NCI-H2196 (cell line): ENCODE data around the gene C1orf35.

Experiments
- DNase-seq: peaks from one replicate; lab custom pipeline; 2025; ENCODE audit not compliant: unreplicated experiment; lab: John Stamatoyannopoulos, UW

Gene C1orf35

GRCh38 chr1:228102791-228103620, at the start of gene C1orf35:
Gene C1orf35 (minus strand): TSS chr1:228103325. CDS start chr1:228103227, 98 bp downstream.
- peak; percentile 96 for DNase-seq

GRCh38 chr1:228152918-228153258, 49.8 kb upstream of the C1orf35 start:
- DNase-seq = no peak

- no peak for DNase-seq
These were observed 49.2 kb upstream of the C1orf35 start for GRCh38 chr1:228152097-228152917.

GRCh38 chr1:228151180-228151925, 48.2 kb upstream of the C1orf35 start:
- DNase-seq = no peak

GRCh38 chr1:228150461-228151179, 47.5 kb upstream of the C1orf35 start:
- no peak for DNase-seq

- no peak for DNase-seq
These were observed 47.0 kb upstream of the C1orf35 start for GRCh38 chr1:228150120-228150460.

- no peak for DNase-seq
These were observed 46.4 kb upstream of the C1orf35 start, which contains the start of gene GJC2 for GRCh38 chr1:228149406-228150119. Gene GJC2 (plus strand): TSS chr1:228149930. CDS start chr1:228157759, 7,829 bp downstream.

GRCh38 chr1:228148935-228149405, 45.8 kb upstream of the C1orf35 start:
- no peak for DNase-seq

GRCh38 chr1:228148196-228148861, 45.2 kb upstream of the C1orf35 start:
- no peak for DNase-seq

GRCh38 chr1:228147768-228148167, 44.6 kb upstream of the C1orf35 start:
- no peak for DNase-seq

- DNase-seq = no peak
These were observed 44.1 kb upstream of the C1orf35 start for GRCh38 chr1:228147151-228147693.

- no peak for DNase-seq
These were observed 43.5 kb upstream of the C1orf35 start for GRCh38 chr1:228146417-228147150.

- no peak for DNase-seq
These were observed 42.6 kb upstream of the C1orf35 start for GRCh38 chr1:228145463-228146416.

- DNase-seq = no peak
These were observed 41.8 kb upstream of the C1orf35 start for GRCh38 chr1:228144993-228145343.

GRCh38 chr1:228144193-228144992, 41.3 kb upstream of the C1orf35 start:
- DNase-seq = no peak

- no peak for DNase-seq
These were observed 40.5 kb upstream of the C1orf35 start for GRCh38 chr1:228143480-228144192.
